GM12878 (cell line): Measurements from ENCODE around the gene SNED1.

Experiments
- CTCF ChIP-seq, 3 experiments: IDR thresholded peaks in 2 of 3; conservative IDR thresholded peaks in 1 of 3; 2 replicates each; pipeline ENCODE4 v1.5.1; 2011; ENCODE audit warnings: low read depth in 3 of 3, low read length in 3 of 3, mild to moderate bottlenecking in 3 of 3, control low read depth in 2 of 3, moderate library complexity in 2 of 3, inconsistent platforms in 1 of 3, mixed read lengths in 1 of 3; ENCODE audit not compliant: control insufficient read depth in 2 of 3, insufficient read depth in 1 of 3; ENCODE audit errors: extremely low read depth in 1 of 3
- E2F4 ChIP-seq: IDR thresholded peaks from 2 replicates; pipeline ENCODE4 v1.6.1; 2012; ENCODE audit warnings: low read depth, low read length, improper control_type of control experiment
- EGR1 ChIP-seq, 2 experiments: IDR thresholded peaks; 1 replicate in 1 of 2; 2 replicates in 1 of 2; pipeline ENCODE4 v1.6.1; 2011 to 2012; ENCODE audit warnings: low read depth in 2 of 2, low read length in 2 of 2, borderline replicate concordance in 1 of 2, mild to moderate bottlenecking in 1 of 2, moderate library complexity in 1 of 2
- EZH2 ChIP-seq: IDR thresholded peaks from 2 replicates; pipeline ENCODE4 v1.6.1; 2012; ENCODE audit warnings: low read depth, mild to moderate bottlenecking, control low read depth, inconsistent platforms, low read length, borderline replicate concordance; ENCODE audit not compliant: control insufficient read depth
- FOXM1 ChIP-seq: IDR thresholded peaks from 2 replicates; pipeline ENCODE4 v1.6.1; 2012; ENCODE audit warnings: low read depth, mild to moderate bottlenecking, inconsistent platforms, low read length, moderate library complexity
- HDGF ChIP-seq: fragments of 450-650 bp; IDR thresholded peaks from 2 replicates; pipeline ENCODE4 v1.6.1; 2016; ENCODE audit warnings: antibody characterized with exemption
- KDM1A ChIP-seq: fragments of 200-600 bp; sonication (generic); IDR thresholded peaks from 2 replicates; pipeline ENCODE4 v1.6.1; 2016; ENCODE audit warnings: borderline replicate concordance
- RAD21 ChIP-seq: IDR thresholded peaks from 2 replicates; pipeline ENCODE4 v1.6.1; 2011; ENCODE audit warnings: mild to moderate bottlenecking, low read depth, low read length, moderate library complexity; ENCODE audit not compliant: insufficient read depth
- RAD51 ChIP-seq: fragments of 450-650 bp; IDR thresholded peaks from 2 replicates; pipeline ENCODE4 v1.6.1; 2016; ENCODE audit warnings: moderate library complexity, mild to moderate bottlenecking, inconsistent platforms
- SPI1 ChIP-seq: IDR thresholded peaks from 2 replicates; pipeline ENCODE4 v1.6.1; 2011; ENCODE audit warnings: low read depth, mild to moderate bottlenecking, low read length, moderate library complexity, borderline replicate concordance; ENCODE audit not compliant: insufficient read depth
- TARDBP ChIP-seq: IDR thresholded peaks from 2 replicates; pipeline ENCODE4 v1.6.1; 2016; ENCODE audit warnings: borderline replicate concordance
- ZBTB33 ChIP-seq: fragments of 450-650 bp; IDR thresholded peaks from 2 replicates; pipeline ENCODE4 v1.6.1; 2017; ENCODE audit warnings: mild to moderate bottlenecking

- TF ChIP-seq CTCF (IDR thresholded peaks at IDR 0.05 in 2 of 3, conservative IDR thresholded peaks at IDR 0.05 in 1 of 3; ENCODE audit: control insufficient read depth in 2 of 3, extremely low read depth in 1 of 3, insufficient read depth in 1 of 3, low read depth in 3 of 3, low read length in 3 of 3) (no peak), KDM1A (no peak), E2F4 (no peak), RAD51 (no peak), HDGF (no peak), RAD21 (no peak), EZH2 (no peak), FOXM1 (no peak), EGR1 (IDR thresholded peaks at IDR 0.05; ENCODE audit: borderline replicate concordance in 1 of 2, low read depth in 2 of 2, low read length in 2 of 2) (no peak), ZBTB33 (no peak), SPI1 (no peak), TARDBP (no peak)
Observed at GRCh38 chr2:241014224-241014623, 15.8 kb downstream of the SNED1 start.
